Fibroblast of skin of right quadriceps (primary cell): ENCODE data around the gene SELENBP1.
A peak's percentile ranks its signal among the peaks of the same experiment; 100 is the strongest.

Experiments used
- DNase-seq: peaks from one replicate; pipeline ENCODE4 v3.0.0-alpha.2; 2013

SELENBP1 gene

DNA sequence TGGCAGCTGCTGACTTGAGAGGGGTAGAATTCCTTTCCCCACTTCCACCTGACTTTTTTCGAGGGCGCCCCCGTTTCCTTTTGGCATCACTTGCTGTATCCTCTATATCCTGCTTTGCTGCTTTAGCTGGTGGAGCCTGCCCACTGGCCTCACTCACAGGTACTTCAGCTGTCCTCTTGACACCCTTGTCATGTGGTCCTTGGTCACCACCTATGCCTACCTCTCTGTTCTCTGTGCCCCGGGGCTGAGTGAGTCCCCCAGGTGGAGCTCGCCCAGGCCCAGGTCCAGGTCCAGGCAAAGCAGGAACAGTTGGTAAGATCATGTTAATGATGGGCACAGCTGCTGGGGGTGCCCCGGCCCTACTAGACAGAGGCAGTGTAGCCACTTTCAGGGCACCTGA, 29.9 kb downstream of the SELENBP1 start:
- no peak for DNase-seq

DNA sequence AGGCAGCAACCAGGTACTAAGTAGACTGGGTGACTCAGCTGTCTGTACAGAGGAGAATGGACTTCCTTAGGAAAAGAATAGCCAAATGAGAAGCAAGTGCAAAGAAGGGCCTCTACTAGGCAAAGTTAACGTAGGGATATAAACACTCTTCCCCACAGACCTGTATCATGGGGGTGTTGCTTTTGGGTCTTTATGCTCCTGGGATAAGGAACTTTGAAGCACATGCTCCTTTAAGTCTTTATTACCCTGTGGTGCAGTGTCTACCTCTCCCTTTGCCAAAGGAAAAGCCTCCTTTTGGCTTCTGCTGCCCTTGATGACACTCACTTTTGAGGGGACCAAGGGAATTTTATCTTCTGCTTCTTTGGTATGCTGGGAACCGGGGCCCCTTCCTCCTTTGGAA, 30.5 kb downstream of the SELENBP1 start:
- DNase-seq = no peak

- DNase-seq = peak; percentile 83
Observed at GRCh38 chr1:151340870-151341754, 31.4 kb downstream of the SELENBP1 start.

DNA sequence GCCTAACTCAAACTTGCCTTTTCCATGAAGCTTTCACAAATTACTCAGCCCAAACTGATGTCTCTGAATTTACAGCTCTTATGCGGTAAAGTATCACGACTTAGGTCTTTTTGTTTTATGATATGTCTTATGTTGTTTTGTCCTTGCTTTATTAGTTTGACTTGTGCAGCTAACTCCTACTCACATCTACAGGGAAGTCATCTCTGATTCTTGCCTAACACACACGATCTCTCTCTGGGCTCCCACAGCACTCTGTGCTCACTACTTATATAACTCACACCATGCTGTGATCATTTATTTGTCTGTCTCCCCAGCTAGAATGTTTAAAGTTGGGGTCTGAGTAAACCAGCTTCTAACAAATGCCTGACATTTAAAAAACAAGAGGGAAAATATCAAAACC, 35.9 kb downstream of the SELENBP1 start:
- no peak for DNase-seq

DNA sequence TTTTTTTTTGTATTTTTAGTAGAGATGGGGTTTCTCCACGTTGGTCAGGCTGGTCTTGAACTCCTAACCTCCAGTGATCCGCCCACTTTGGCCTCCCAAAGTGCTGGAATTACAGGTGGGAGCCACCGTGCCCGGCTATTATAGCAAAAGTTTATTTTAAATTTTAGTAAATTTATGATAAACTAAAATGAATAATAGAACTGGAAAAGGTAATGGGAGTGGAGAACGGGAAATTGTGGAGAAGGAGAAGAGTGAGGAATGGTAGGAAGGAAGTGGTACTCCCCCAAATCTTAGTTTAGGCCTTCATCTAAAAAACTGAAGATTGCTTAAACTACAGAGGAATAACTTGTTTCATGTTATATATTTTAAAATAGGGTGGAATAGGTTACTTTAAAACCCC, 37.7 kb downstream of the SELENBP1 start:
- DNase-seq = no peak

DNA sequence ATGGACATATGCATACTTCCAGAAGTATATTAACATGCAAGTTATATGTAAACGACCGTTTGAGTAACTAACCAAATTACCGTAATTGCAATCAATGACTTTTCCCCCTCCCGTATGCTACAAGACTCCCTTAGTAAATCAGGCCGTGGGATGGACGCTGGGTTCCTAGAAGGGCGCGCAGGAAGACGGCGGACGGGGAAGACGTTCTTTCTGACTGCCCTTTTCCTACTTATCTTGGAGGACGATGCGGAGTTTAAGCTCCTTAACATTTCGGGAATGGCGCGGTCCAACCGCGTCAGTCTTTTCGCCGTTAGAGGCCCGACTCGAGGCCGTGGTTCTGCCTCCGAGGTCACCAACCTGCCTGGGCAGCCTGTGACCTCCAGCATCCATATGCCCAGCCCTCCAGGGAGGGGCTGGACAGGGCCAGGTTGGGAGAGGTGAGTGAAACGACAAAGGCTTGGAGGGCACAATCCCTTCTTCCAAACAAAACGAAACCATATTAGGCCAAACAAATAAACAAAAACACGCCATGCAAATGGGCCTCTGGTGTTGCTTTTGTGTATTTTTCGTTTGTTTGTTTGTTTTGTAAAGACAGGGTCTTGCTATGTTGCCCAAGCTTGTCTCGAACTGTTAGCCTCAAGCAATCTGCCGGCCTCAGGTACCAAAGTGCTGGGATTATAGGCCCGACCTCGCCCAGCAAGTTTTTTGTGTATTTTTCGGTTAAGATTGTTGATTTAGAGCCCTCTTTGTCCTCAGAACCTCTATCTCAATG, 44.4 kb downstream of the SELENBP1 start:
- no peak for DNase-seq

GRCh38 chr1:151327223-151327902, 45.1 kb downstream of the SELENBP1 start, which contains the start of gene PI4KB:
TSS of gene PI4KB (minus strand) at chr1:151327416. CDS start at chr1:151316481, 10,935 bp downstream.
- peak; percentile 99 for DNase-seq

DNA sequence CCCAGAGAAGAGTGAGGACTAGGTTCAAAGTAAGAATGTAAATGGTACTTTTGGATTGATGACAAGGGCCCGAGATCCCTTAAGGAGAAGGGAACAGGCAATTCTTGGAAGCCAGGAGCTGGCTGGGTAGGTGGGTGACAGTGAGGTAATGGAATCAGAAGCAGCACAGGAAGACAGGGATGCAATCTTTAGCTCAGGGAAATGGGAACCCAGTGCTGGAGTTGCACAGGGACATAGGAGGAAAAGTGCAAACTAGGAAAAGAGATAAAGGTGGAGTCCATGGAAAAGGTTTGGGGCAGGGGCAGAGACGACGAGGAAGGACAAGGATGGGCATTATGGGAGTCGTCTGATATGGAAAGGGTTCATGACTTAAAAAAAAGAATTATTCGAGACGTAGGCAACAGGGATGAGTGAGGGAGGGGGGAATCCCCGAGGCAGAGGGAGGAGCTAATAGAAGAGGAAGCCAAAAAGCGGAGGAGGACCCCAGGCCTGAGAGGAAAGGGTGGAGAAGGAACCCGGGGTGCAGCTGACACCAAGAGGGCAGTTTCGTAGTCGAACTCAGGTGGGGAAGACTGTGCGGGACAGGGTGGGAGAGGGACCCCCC, 45.8 kb downstream of the SELENBP1 start:
- peak; percentile 39 for DNase-seq

GRCh38 chr1:151325646-151326429, 46.7 kb downstream of the SELENBP1 start:
- no peak for DNase-seq

- no peak for DNase-seq
Observed at GRCh38 chr1:151325231-151325630, 47.3 kb downstream of the SELENBP1 start.

- no peak for DNase-seq
Observed at GRCh38 chr1:151324390-151324930, 48.0 kb downstream of the SELENBP1 start.

- DNase-seq = no peak
Observed at GRCh38 chr1:151318975-151319374, 53.5 kb downstream of the SELENBP1 start.

DNA sequence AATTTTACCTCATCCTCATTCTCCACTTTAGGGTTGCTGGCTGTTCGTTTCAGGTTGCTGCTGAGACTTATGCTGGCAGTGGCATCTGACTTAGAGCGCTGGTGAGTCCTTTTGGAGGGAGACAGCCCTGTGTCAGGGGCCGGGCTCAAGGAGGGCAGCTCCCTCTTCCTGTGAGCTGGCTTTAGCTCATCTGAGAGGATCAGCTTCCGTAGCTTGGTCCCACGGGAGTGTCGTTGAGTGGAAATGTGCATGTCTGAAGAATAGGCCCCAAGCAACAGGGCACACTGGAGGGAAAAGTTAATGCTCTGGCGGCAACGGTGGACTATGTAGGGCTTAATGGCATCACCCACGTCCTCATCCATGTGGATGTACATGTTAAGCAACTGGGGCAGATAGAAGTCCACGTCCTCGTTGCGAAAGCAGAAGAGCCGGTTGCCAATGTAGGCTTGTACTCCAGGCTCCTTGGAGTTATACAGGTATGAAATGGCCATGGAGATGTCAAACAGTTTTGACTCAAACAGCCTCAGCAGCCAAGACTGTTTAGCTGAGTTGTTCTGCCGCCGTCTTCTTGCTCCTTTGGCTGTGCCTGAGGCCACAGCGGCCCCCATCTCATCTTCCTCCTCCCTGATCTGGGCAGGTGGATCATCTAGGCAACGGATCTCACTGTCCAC, 56.8 kb downstream of the SELENBP1 start:
- DNase-seq = no peak
